H1 (cell line): ENCODE measurements around the gene CSRP1.

Experiments
- CEBPB ChIP-seq: IDR thresholded peaks from 2 replicates; pipeline ENCODE4 v1.6.1; 2012; ENCODE audit warnings: low read depth, low read length
- EP300 ChIP-seq, 2 experiments: IDR thresholded peaks; 1 replicate in 1 of 2; 2 replicates in 1 of 2; pipeline ENCODE4 v1.6.1; 2011 to 2012; ENCODE audit warnings: low read depth in 2 of 2, low read length in 2 of 2, mild to moderate bottlenecking in 2 of 2, borderline replicate concordance in 1 of 2, inconsistent platforms in 1 of 2, moderate library complexity in 1 of 2
- GTF2F1 ChIP-seq: IDR thresholded peaks from 2 replicates; pipeline ENCODE4 v1.6.1; 2012; ENCODE audit warnings: low read depth, low read length, improper control_type of control experiment, borderline replicate concordance
- KDM1A ChIP-seq: fragments of 200-600, 300-600 bp; sonication (generic); IDR thresholded peaks from 2 replicates; pipeline ENCODE4 v1.7.1; 2016; ENCODE audit warnings: mild to moderate bottlenecking, low read length, borderline replicate concordance
- POLR2A ChIP-seq, 2 experiments: IDR thresholded peaks; 1 replicate in 1 of 2; 2 replicates in 1 of 2; pipeline ENCODE4 v1.6.1; 2011; ENCODE audit warnings: low read depth in 2 of 2, low read length in 2 of 2, mild to moderate bottlenecking in 2 of 2; ENCODE audit errors: control extremely low read depth in 1 of 2
- POLR2AphosphoS5 ChIP-seq: IDR thresholded peaks from 2 replicates; pipeline ENCODE4 v1.6.1; 2011; ENCODE audit warnings: low read depth, low read length
- RBBP5 ChIP-seq: IDR thresholded peaks from 2 replicates; pipeline ENCODE4 v1.7.1; 2012; ENCODE audit warnings: low read depth, mild to moderate bottlenecking, inconsistent platforms, low read length, moderate library complexity, borderline replicate concordance
- TAF1 ChIP-seq: IDR thresholded peaks from 2 replicates; pipeline ENCODE4 v1.6.1; 2011; ENCODE audit warnings: mild to moderate bottlenecking, low read depth, low read length
- TF ChIP-seq, protein P1 (sequence below), 3 experiments: IDR thresholded peaks; 1 replicate in 2 of 3; 2 replicates in 1 of 3; pipeline versions ENCODE4 v1.5.1 to v1.6.1; 2011; ENCODE audit warnings: low read length in 3 of 3, mild to moderate bottlenecking in 3 of 3, inconsistent platforms in 2 of 3, low read depth in 1 of 3, moderate library complexity in 1 of 3; ENCODE audit not compliant: insufficient read depth in 1 of 3; ENCODE audit errors: control extremely low read depth in 1 of 3
- TF ChIP-seq, protein P2 (sequence below): IDR thresholded peaks from 2 replicates; pipeline ENCODE4 v1.6.1; 2012; ENCODE audit warnings: inconsistent platforms
- TF ChIP-seq, protein P3 (sequence below): IDR thresholded peaks from 2 replicates; pipeline ENCODE4 v1.6.1; 2012; ENCODE audit warnings: low read length, inconsistent platforms

DNA sequence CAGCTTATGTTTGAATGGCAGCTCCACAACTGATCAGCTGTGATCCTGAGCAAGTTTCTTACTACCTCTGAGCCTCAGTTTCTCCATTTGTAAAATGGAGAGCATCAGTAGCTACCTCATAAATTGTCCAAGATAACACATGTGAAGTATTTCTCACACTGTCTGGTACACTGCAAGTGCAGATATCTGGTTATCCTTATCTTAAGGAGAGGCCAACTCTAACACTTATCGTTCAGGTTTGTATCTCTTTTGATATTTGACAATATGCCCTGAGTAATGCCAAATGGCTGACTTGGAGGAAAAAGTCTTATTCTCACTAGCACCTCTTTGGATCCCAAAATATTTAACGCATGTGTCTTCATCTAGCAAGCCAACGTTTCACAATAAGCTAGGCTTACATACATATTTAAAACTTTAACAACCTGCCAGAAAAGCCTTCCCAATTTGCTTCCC is 2.7 kb downstream of the CSRP1 start:
- TF ChIP-seq EP300 (IDR thresholded peaks at IDR 0.05; ENCODE audit: borderline replicate concordance in 1 of 2, low read depth in 2 of 2, low read length in 2 of 2) (no peak), CEBPB (no peak), TAF1 (no peak), POLR2A (IDR thresholded peaks at IDR 0.05; ENCODE audit: control extremely low read depth in 1 of 2, low read depth in 2 of 2, low read length in 2 of 2) (no peak), POLR2AphosphoS5 (no peak), KDM1A (no peak), GTF2F1 (no peak), RBBP5 (no peak)
- TF ChIP-seq, protein P1, sequence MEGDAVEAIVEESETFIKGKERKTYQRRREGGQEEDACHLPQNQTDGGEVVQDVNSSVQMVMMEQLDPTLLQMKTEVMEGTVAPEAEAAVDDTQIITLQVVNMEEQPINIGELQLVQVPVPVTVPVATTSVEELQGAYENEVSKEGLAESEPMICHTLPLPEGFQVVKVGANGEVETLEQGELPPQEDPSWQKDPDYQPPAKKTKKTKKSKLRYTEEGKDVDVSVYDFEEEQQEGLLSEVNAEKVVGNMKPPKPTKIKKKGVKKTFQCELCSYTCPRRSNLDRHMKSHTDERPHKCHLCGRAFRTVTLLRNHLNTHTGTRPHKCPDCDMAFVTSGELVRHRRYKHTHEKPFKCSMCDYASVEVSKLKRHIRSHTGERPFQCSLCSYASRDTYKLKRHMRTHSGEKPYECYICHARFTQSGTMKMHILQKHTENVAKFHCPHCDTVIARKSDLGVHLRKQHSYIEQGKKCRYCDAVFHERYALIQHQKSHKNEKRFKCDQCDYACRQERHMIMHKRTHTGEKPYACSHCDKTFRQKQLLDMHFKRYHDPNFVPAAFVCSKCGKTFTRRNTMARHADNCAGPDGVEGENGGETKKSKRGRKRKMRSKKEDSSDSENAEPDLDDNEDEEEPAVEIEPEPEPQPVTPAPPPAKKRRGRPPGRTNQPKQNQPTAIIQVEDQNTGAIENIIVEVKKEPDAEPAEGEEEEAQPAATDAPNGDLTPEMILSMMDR (IDR thresholded peaks at IDR 0.05; ENCODE audit: control extremely low read depth in 1 of 3, insufficient read depth in 1 of 3, low read depth in 1 of 3, low read length in 3 of 3): no peak
- TF ChIP-seq, protein P2, sequence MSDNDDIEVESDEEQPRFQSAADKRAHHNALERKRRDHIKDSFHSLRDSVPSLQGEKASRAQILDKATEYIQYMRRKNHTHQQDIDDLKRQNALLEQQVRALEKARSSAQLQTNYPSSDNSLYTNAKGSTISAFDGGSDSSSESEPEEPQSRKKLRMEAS: no peak
- TF ChIP-seq, protein P3, sequence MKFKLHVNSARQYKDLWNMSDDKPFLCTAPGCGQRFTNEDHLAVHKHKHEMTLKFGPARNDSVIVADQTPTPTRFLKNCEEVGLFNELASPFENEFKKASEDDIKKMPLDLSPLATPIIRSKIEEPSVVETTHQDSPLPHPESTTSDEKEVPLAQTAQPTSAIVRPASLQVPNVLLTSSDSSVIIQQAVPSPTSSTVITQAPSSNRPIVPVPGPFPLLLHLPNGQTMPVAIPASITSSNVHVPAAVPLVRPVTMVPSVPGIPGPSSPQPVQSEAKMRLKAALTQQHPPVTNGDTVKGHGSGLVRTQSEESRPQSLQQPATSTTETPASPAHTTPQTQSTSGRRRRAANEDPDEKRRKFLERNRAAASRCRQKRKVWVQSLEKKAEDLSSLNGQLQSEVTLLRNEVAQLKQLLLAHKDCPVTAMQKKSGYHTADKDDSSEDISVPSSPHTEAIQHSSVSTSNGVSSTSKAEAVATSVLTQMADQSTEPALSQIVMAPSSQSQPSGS: no peak
